Thyroid gland (tissue), 4 donors: Measurements from ENCODE around the gene PARVB. TPM values are rescaled to one million over a fixed set of nuclear protein-coding genes. Genes with fewer than 3 reads are reported as not detected.

Experiments used
- DNase-seq, 2 donors: peaks; one replicate each; pipeline ENCODE4 v3.0.0-alpha.2; 2019
- H3K27ac ChIP-seq, 3 donors: fragments of 200-600 bp; sonication (generic); 1 replicate in 2 of 3; 2 replicates in 1 of 3; pipeline ENCODE4 v1.5.1; 2016 to 2019; ENCODE audit warnings: mild to moderate bottlenecking in 1 of 3, moderate library complexity in 1 of 3
- H3K27me3 ChIP-seq: fragments of 200-600 bp; sonication (generic); one replicate; pipeline ENCODE4 v1.5.1; 2019
- H3K36me3 ChIP-seq, 2 donors: fragments of 200-600 bp; sonication (generic); one replicate each; pipeline ENCODE4 v1.5.1; 2016 to 2019
- H3K4me1 ChIP-seq, 2 donors: fragments of 200-600 bp; sonication (generic); one replicate each; pipeline ENCODE4 v1.5.1; 2017 to 2019
- H3K4me3 ChIP-seq, 3 donors: fragments of 200-600 bp; sonication (generic); replicated peaks in 1 of 3; 1 replicate in 2 of 3; 2 replicates in 1 of 3; pipeline ENCODE4 v1.5.1; 2016; ENCODE audit warnings: mild to moderate bottlenecking in 1 of 3
- H3K9me3 ChIP-seq: fragments of 200-600 bp; sonication (generic); one replicate; pipeline ENCODE4 v1.5.1; 2017
- CTCF ChIP-seq, 6 experiments: fragments of 200-600 bp in 3 of 6; fragments of 450-650 bp in 3 of 6; sonication (generic) in 3 of 6; IDR thresholded peaks; one replicate each; pipeline ENCODE4 v1.5.1; 2016 to 2019; ENCODE audit warnings: antibody characterized with exemption in 6 of 6, mild to moderate bottlenecking in 2 of 6, inconsistent platforms in 1 of 6, moderate library complexity in 1 of 6
- POLR2A ChIP-seq, 2 donors: fragments of 450-650 bp; IDR thresholded peaks; one replicate each; pipeline ENCODE4 v1.6.1; 2017; ENCODE audit warnings: antibody characterized with exemption in 2 of 2, mild to moderate bottlenecking in 2 of 2, moderate library complexity in 1 of 2
- WGBS, 2 donors: methylation state at CpG; one replicate each; pipeline ENCODE4 v1.1.5; 2017; 5-methylcytosine and 5-hydroxymethylcytosine counted together
- intact Hi-C: fragments of 100-400 bp; cut with DNase I; formaldehyde crosslinking; loops from one replicate; pipeline ENCODE4 v1.15.1; 2023
- total RNA-seq, 4 donors: library from RNA; depleted of rRNA; stranded (reverse); fragments of >200 nt; gene quantifications; one replicate each; pipeline ENCODE4 v1.2.3, GENCODE V29; 2016

PARVB gene
- total RNA-seq, 4 donors from 2014 or later: 6.7 to 34.9 (median 11.0) TPM

GRCh38 chr22:44088976-44089570 is 65.0 kb downstream of the PARVB start:
- Histone ChIP-seq H3K9me3 (no peaks in the 10 kb centered on the region), H3K27ac (peak overlapping the region in 2 of 3 donors; percentile 24 to 61), H3K4me1 (peaks cover 36 to 53% of the 10 kb centered on the region in 2 donors), H3K36me3 (no peaks in the 10 kb centered on the region), H3K27me3 (no peaks in the 10 kb centered on the region), H3K4me3 (no peak overlapping the region)
- intact Hi-C loops: loop anchor here (10.0 kb wide), 1 partner anchor 406 kb away; the partner anchor contains the start of gene RTL6
- 24 to 31% methylated on average over 17 of the region's 17 CpGs for WGBS, 2 donors
- DNase-seq: peak; percentile 95
- no peak for TF ChIP-seq POLR2A (IDR thresholded peaks at IDR 0.05)

GRCh38 chr22:44089717-44090570 is 65.8 kb downstream of the PARVB start:
- Histone ChIP-seq H3K9me3 (no peaks in the 10 kb centered on the region), H3K4me3 (no peak overlapping the region), H3K4me1 (peaks cover 36 to 53% of the 10 kb centered on the region in 2 donors), H3K27ac (peak overlapping the region in 1 of 3 donors; percentile 61), H3K27me3 (no peaks in the 10 kb centered on the region), H3K36me3 (no peaks in the 10 kb centered on the region)
- intact Hi-C loops: loop anchor here (10.0 kb wide), 1 partner anchor 405 kb away; the partner anchor contains the start of gene RTL6
- DNase-seq: no peak
- no peak for TF ChIP-seq POLR2A (IDR thresholded peaks at IDR 0.05)
- no peak for TF ChIP-seq CTCF (IDR thresholded peaks at IDR 0.05)
- WGBS, 2 donors: 81 to 86% methylated on average over 14 to 15 of the region's 15 CpGs

GRCh38 chr22:44090571-44090905 is 66.4 kb downstream of the PARVB start:
- H3K4me3 ChIP-seq: no peak overlapping the region
- H3K4me1 ChIP-seq: peaks cover 33 to 49% of the 10 kb centered on the region in 2 donors
- no peaks in the 10 kb centered on the region for H3K27me3 ChIP-seq
- WGBS, 2 donors: 66 to 72% methylated on average over 9 of the region's 9 CpGs
- no peaks in the 10 kb centered on the region for H3K36me3 ChIP-seq
- TF ChIP-seq CTCF (IDR thresholded peaks at IDR 0.05) (no peak), POLR2A (IDR thresholded peaks at IDR 0.05) (no peak)
- H3K27ac ChIP-seq: peak overlapping the region in 1 of 3 donors; percentile 20
- H3K9me3 ChIP-seq: no peaks in the 10 kb centered on the region
- intact Hi-C loops: no loop called here
- no peak for DNase-seq

- H3K4me1 ChIP-seq: peaks cover 29 to 43% of the 10 kb centered on the region in 2 donors
- H3K36me3 ChIP-seq: no peaks in the 10 kb centered on the region
- H3K9me3 ChIP-seq: no peaks in the 10 kb centered on the region
- no peak for DNase-seq
- no peaks in the 10 kb centered on the region for H3K27me3 ChIP-seq
- intact Hi-C loops: no loop called here
- WGBS, 2 donors: 78 to 82% methylated on average over 14 of the region's 14 CpGs
- no peak overlapping the region for H3K4me3 ChIP-seq
- H3K27ac ChIP-seq: no peak overlapping the region
- TF ChIP-seq POLR2A (IDR thresholded peaks at IDR 0.05) (no peak), CTCF (IDR thresholded peaks at IDR 0.05) (no peak)
Measured at GRCh38 chr22:44091021-44091721, 67.1 kb downstream of the PARVB start.

- Histone ChIP-seq H3K4me1 (peaks cover 23 to 37% of the 10 kb centered on the region in 2 donors), H3K36me3 (no peaks in the 10 kb centered on the region), H3K27me3 (no peaks in the 10 kb centered on the region), H3K4me3 (no peak overlapping the region), H3K9me3 (no peaks in the 10 kb centered on the region), H3K27ac (no peak overlapping the region)
- 92 to 100% methylated on average over 10 of the region's 10 CpGs for WGBS, 2 donors
- no peak for TF ChIP-seq CTCF (IDR thresholded peaks at IDR 0.05)
- TF ChIP-seq POLR2A (IDR thresholded peaks at IDR 0.05): no peak
- intact Hi-C loops: no loop called here
- no peak for DNase-seq
Measured at GRCh38 chr22:44091751-44092150, 67.6 kb downstream of the PARVB start.
